Spleen (tissue), 7 donors: ENCODE data around the gene PADI4.

ENCODE experiments used
- CTCF ChIP-seq, 11 experiments: fragments of 200-600 bp in 7 of 11; fragments of 450-650 bp in 4 of 11; sonication (generic) in 4 of 11; IDR thresholded peaks in 8 of 11; conservative IDR thresholded peaks in 3 of 11; 1 replicate in 7 of 11; 2 replicates in 4 of 11; pipeline versions ENCODE4 v1.4.0 to v1.8.0; 2016 to 2021; ENCODE audit warnings: antibody characterized with exemption in 11 of 11, inconsistent platforms in 4 of 11, mild to moderate bottlenecking in 1 of 11
- POLR2A ChIP-seq, 3 donors: fragments of 450-650 bp; IDR thresholded peaks; one replicate each; pipeline ENCODE4 v1.5.1; 2017; ENCODE audit warnings: antibody characterized with exemption in 3 of 3, mild to moderate bottlenecking in 1 of 3
- donor health status: DM: no; HTN: no; CAD: no; lungs with moderate emphysema.
- donor health status: DM: no; HTN: no; CAD: no.
- donor health status: DM: no; HTN: no; CAD: no.

- no peak for TF ChIP-seq CTCF (IDR thresholded peaks at IDR 0.05 in 8 of 11, conservative IDR thresholded peaks at IDR 0.05 in 3 of 11)
- TF ChIP-seq POLR2A (IDR thresholded peaks at IDR 0.05): no peak
These were observed 50.6 kb downstream of the PADI4 start for GRCh38 chr1:17358557-17358956.
